AG04450 (cell line): Measurements from ENCODE around the gene PROZ. TPM values are rescaled to one million over a fixed set of nuclear protein-coding genes. Genes with fewer than 3 reads are reported as not detected.

ENCODE experiments used
- CTCF ChIA-PET: fragments of 300-600, 350-600 bp; formaldehyde crosslinking; extraction: SDS; loops from one replicate; lab custom pipeline; 2022; ENCODE audit warnings: antibody characterized with exemption, inconsistent platforms; lab: Charles Lee
- POLR2A ChIA-PET: fragments of 350-600 bp; formaldehyde crosslinking; extraction: SDS; loops from one replicate; lab custom pipeline; 2021; ENCODE audit warnings: antibody characterized with exemption, inconsistent platforms; lab: Yijun Ruan, JAX
- DNase-seq: peaks from one replicate; pipeline ENCODE4 v3.0.0-alpha.2; 2011; ENCODE audit warnings: low read depth, low spot score
- H3K27ac ChIP-seq: one replicate; pipeline ENCODE4 v1.5.1; 2012; ENCODE audit warnings: low read depth, low read length, control low read depth
- H3K27me3 ChIP-seq: one replicate; pipeline ENCODE4 v1.6.0; 2012; ENCODE audit warnings: low read length; ENCODE audit not compliant: control insufficient read depth, insufficient read depth
- H3K4me3 ChIP-seq: 2 replicates; pipeline ENCODE4 v1.5.1; 2011; ENCODE audit warnings: mild to moderate bottlenecking, low read depth, low read length, control low read depth
- H3K9me3 ChIP-seq: 2 replicates; pipeline ENCODE4 v1.5.1; 2012; ENCODE audit warnings: low read length; ENCODE audit not compliant: control insufficient read depth, insufficient read depth
- polyA plus RNA-seq: library from polyadenylated mRNA; depleted of rRNA; stranded (reverse); fragments of >200 nt; gene quantifications from 2 replicates; pipeline ENCODE4 v1.2.3, GENCODE V29; 2011
- TF ChIP-seq, protein P1 (sequence below): IDR thresholded peaks from 2 replicates; pipeline ENCODE4 v1.5.1; 2011; ENCODE audit warnings: low read depth, low read length, control low read depth, inconsistent platforms

The PROZ gene
- polyA plus RNA-seq, 1 experiment: not detected

DNA sequence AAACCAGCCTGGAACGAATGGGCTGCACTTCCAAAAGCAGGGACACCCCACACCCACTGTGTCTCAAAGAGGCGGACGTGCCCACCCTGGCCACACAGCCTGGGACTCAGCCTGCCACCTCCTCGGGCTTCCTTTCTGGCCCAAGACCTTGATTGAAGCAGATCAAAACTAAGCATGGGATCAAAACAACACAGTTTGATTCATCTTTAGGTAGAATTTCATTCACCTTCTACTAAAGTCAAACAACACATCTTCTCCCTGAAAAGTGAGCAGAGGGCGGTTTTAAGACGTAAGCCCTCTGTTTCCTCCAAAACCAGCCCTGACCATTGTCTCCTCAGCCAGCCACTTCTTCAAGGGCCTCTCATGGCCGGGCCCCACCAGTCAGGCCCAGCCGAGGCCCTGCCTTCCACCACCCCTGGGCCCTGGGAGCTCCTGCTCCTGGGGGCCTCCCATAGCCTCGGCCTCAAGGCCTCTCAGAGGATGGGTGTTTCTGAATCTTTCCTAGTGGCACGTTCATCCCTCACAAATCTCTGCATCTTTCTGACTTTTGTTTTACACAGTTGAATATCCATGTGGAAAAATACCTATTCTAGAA, 42.1 kb upstream of the PROZ start:
- H3K4me3 ChIP-seq: no peak overlapping the region
- H3K27ac ChIP-seq: no peak overlapping the region
- DNase-seq: no peak
- TF ChIP-seq, protein P1, sequence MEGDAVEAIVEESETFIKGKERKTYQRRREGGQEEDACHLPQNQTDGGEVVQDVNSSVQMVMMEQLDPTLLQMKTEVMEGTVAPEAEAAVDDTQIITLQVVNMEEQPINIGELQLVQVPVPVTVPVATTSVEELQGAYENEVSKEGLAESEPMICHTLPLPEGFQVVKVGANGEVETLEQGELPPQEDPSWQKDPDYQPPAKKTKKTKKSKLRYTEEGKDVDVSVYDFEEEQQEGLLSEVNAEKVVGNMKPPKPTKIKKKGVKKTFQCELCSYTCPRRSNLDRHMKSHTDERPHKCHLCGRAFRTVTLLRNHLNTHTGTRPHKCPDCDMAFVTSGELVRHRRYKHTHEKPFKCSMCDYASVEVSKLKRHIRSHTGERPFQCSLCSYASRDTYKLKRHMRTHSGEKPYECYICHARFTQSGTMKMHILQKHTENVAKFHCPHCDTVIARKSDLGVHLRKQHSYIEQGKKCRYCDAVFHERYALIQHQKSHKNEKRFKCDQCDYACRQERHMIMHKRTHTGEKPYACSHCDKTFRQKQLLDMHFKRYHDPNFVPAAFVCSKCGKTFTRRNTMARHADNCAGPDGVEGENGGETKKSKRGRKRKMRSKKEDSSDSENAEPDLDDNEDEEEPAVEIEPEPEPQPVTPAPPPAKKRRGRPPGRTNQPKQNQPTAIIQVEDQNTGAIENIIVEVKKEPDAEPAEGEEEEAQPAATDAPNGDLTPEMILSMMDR: no peak
- POLR2A ChIA-PET: no interaction called here
- no peaks in the 10 kb centered on the region; the same call in 1 of the 2 replicates for H3K9me3 ChIP-seq
- CTCF ChIA-PET: no interaction called here
- peaks cover 8% of the 10 kb centered on the region for H3K27me3 ChIP-seq

DNA sequence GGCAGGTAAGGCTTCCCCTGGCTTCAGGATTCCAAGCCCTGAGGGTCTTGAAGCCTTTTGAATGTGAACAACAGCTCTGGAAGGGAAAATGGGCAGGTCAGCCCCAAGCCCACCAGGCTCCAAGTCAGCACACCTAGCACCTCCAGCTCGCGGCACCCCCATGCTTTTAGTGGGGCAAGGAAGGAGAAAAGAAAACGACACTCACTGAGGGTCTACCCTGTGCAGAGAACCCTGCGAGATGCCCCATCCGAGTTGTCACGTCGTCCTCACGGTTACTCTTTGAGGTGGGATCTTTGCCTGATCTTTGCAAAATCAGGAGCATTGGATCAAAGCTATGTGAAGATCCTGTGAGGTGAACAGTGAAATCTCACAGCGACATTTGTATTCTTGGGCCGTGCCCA, 41.6 kb upstream of the PROZ start:
- TF ChIP-seq, protein P1: no peak
- Histone ChIP-seq H3K27ac (no peak overlapping the region), H3K4me3 (no peak overlapping the region), H3K9me3 (no peaks in the 10 kb centered on the region; the same call in 1 of the 2 replicates), H3K27me3 (peaks cover 6% of the 10 kb centered on the region)
- POLR2A ChIA-PET: no interaction called here
- CTCF ChIA-PET: no interaction called here
- no peak for DNase-seq

DNA sequence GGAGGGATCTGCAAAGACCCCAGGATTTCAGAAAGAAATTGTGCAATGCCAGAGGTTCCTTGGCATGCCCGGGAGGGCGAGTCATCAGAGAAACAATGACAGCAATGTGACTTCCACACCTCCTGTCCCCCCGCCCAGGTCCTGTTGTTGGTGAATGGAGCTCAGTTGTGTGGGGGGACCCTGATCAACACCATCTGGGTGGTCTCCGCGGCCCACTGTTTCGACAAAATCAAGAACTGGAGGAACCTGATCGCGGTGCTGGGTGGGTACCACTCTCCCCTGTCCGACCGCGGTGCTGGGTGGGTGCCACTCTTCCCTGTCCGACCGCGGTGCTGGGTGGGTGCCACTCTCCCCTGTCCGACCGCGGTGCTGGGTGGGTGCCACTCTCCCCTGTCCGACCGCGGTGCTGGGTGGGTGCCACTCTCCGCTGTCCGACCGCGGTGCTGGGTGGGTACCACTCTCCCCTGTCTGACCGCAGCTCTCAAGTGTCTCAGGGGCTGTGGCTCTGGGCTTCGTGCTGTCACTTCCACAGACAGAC, 41.0 kb upstream of the PROZ start:
- ChIA-PET CTCF (no interaction called here), POLR2A (no interaction called here)
- DNase-seq: no peak
- Histone ChIP-seq H3K4me3 (no peak overlapping the region), H3K27me3 (peaks cover 6% of the 10 kb centered on the region), H3K27ac (no peak overlapping the region), H3K9me3 (no peaks in the 10 kb centered on the region; the same call in 1 of the 2 replicates)
- TF ChIP-seq, protein P1: no peak

DNA sequence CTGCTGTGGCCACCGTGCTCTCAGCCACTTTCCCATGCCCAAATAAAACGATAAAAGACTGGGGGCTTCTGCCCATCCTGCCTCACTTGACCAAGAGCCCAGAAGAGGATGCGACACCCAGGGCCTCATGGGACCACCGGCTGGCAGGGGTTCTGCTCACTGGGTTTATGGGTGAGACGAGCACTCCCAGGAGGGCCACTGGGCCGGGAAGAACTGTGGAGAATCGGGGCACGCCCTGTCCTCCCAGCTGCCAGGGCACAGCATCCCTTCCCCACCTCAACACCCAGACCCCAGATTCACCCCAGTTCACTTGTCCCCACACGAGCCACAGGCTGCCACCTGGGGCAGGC, 40.6 kb upstream of the PROZ start:
- no peak for DNase-seq
- ChIA-PET CTCF (no interaction called here), POLR2A (no interaction called here)
- Histone ChIP-seq H3K9me3 (no peaks in the 10 kb centered on the region; the same call in 1 of the 2 replicates), H3K4me3 (no peak overlapping the region), H3K27me3 (peaks cover 6% of the 10 kb centered on the region), H3K27ac (no peak overlapping the region)
- TF ChIP-seq, protein P1: no peak

DNA sequence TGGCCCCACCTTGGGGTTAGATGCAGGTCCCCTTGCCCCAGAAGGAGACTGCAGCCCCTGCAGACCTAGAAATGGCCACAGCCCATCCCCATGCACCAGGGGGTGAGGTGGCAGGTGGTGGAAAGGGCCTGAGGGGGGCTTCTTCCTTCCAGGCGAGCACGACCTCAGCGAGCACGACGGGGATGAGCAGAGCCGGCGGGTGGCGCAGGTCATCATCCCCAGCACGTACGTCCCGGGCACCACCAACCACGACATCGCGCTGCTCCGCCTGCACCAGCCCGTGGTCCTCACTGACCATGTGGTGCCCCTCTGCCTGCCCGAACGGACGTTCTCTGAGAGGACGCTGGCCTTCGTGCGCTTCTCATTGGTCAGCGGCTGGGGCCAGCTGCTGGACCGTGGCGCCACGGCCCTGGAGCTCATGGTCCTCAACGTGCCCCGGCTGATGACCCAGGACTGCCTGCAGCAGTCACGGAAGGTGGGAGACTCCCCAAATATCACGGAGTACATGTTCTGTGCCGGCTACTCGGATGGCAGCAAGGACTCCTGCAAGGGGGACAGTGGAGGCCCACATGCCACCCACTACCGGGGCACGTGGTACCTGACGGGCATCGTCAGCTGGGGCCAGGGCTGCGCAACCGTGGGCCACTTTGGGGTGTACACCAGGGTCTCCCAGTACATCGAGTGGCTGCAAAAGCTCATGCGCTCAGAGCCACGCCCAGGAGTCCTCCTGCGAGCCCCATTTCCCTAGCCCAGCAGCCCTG, 40.0 kb upstream of the PROZ start:
- CTCF ChIA-PET: no interaction called here
- POLR2A ChIA-PET: no interaction called here
- Histone ChIP-seq H3K27ac (no peak overlapping the region), H3K9me3 (no peaks in the 10 kb centered on the region; the same call in 1 of the 2 replicates), H3K4me3 (no peak overlapping the region), H3K27me3 (peaks cover 6% of the 10 kb centered on the region)
- TF ChIP-seq, protein P1: no peak
- DNase-seq: no peak
